ENCODE data around the gene MERTK. TPM values are rescaled to one million over a fixed set of nuclear protein-coding genes. Genes with fewer than 3 reads are reported as not detected.
A peak's percentile ranks its signal among the peaks of the same experiment; 100 is the strongest.
"Not testable (repeated sequence)": the region's sequence is repeated elsewhere in the genome, so short reads cannot be mapped to it uniquely, and the experiment has no call there.

The MERTK gene
- total and polyA plus RNA-seq, 11 donors, result 1.9 to 15.2 (median 4.7) TPM

DNA sequence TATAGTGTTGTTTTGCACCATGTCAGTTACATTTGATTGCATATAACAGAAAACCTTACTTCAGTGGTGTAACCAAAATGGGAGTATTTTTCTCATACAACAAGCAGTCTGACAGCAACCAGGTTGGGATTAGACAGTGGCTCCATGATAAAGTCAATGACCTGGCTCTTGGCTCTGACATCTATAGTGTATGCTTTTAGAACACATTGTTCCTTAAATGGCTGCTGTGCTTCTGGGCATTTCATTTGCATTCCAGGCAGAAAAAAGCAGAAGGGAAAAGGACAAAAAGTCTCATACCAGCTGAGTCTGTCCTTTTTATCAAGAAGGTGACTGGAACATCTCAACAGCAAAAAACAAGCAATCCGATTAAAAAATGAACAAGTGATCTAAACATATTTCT is 10.2 kb downstream of the MERTK start:
- WGBS, 4 donors, result 72 to 80% (median 79%) methylated on average over 1 of the region's 1 CpG
- Histone ChIP-seq H3K4me1 (peaks cover 0 to 77% (median 59%) of the 10 kb centered on the region in 12 donors), H3K27me3 (no peaks in the 10 kb centered on the region), H3K27ac (peak overlapping the region in 9 of 12 donors; percentile 1 to 74 (median 33)), H3K36me3 (no peaks in the 10 kb centered on the region), H3K4me3 (no peak overlapping the region), H3K9me3 (no peaks in the 10 kb centered on the region)
- intact Hi-C loops (cut with DNase I), result loop anchor here in 5 of 10 donors (2.0 to 10.0 kb wide), 4 partner anchors 20 to 66 kb away; no protein-coding TSS in a partner anchor
- ATAC-seq, result peak in 2 of 4 donors; percentile 36 to 45
- DNase-seq, result no peak
- TF ChIP-seq POLR2A (IDR thresholded peaks at IDR 0.05), result no peak
- TF ChIP-seq, protein P1, sequence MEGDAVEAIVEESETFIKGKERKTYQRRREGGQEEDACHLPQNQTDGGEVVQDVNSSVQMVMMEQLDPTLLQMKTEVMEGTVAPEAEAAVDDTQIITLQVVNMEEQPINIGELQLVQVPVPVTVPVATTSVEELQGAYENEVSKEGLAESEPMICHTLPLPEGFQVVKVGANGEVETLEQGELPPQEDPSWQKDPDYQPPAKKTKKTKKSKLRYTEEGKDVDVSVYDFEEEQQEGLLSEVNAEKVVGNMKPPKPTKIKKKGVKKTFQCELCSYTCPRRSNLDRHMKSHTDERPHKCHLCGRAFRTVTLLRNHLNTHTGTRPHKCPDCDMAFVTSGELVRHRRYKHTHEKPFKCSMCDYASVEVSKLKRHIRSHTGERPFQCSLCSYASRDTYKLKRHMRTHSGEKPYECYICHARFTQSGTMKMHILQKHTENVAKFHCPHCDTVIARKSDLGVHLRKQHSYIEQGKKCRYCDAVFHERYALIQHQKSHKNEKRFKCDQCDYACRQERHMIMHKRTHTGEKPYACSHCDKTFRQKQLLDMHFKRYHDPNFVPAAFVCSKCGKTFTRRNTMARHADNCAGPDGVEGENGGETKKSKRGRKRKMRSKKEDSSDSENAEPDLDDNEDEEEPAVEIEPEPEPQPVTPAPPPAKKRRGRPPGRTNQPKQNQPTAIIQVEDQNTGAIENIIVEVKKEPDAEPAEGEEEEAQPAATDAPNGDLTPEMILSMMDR (IDR thresholded peaks at IDR 0.05), result no peak

DNA sequence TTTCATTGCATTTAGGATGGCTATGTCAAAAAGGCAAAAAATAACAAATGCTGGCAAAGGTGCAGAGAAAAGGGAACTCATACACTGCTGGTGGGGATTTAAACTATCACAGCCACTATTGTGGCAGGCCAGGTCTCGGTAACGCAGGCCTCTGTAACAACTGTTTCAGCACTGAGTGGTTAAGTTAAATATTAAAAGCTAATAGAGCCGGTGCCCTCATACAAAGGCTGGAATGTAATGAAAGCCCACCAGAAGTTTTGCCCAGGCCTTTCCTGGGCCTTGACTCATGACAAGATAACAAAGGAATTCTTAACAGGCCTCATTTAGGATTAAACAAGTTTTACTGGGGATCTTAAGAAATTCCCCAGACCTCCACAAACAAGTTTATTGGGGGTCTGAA is 10.7 kb downstream of the MERTK start:
- peaks cover 0 to 72% (median 54%) of the 10 kb centered on the region in 12 donors for H3K4me1 ChIP-seq
- TF ChIP-seq, protein P1 (IDR thresholded peaks at IDR 0.05), result no peak
- TF ChIP-seq POLR2A (IDR thresholded peaks at IDR 0.05), result no peak
- intact Hi-C loops (cut with DNase I), result loop anchor here in 5 of 10 donors (2.0 to 10.0 kb wide), 4 partner anchors 20 to 66 kb away; no protein-coding TSS in a partner anchor
- no peaks in the 10 kb centered on the region for H3K36me3 ChIP-seq
- no peak for DNase-seq
- ATAC-seq, result no peak
- 63 to 81% (median 71%) methylated on average over 3 of the region's 3 CpGs for WGBS, 4 donors
- H3K4me3 ChIP-seq, result no peak overlapping the region
- H3K9me3 ChIP-seq, result no peaks in the 10 kb centered on the region
- no peaks in the 10 kb centered on the region for H3K27me3 ChIP-seq
- H3K27ac ChIP-seq, result peak overlapping the region in 8 of 12 donors; percentile 1 to 74 (median 34)

DNA sequence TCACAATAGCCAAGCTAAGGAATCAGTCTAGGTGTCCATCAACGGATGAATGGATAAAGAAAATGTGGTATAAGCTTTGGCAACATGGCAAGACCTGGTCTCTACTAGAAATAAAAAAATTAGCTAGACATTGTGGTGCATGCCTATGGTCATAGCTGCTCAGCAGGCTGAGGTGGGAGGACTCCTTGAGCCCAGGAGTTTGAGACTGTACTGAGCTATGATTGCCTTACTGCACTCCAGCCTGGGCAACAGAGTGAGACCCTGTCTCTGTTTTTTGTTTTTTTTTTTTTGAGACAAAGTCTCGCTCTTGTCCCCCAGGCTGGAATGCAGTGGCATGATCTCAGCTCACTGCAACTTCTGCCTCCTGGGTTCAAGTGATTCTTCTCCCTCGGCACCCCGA is 11.6 kb downstream of the MERTK start:
- WGBS, 4 donors, result 85 to 98% (median 94%) methylated on average over 4 of the region's 4 CpGs
- not testable (repeated sequence) for H3K36me3 ChIP-seq, H3K4me3 ChIP-seq, H3K9me3 ChIP-seq, ATAC-seq, H3K27me3 ChIP-seq, DNase-seq
- peaks cover 0 to 63% (median 46%) of the 10 kb centered on the region in 12 donors for H3K4me1 ChIP-seq
- intact Hi-C loops (cut with DNase I), result loop anchor here in 5 of 10 donors (2.0 to 10.0 kb wide), 4 partner anchors 19 to 65 kb away; no protein-coding TSS in a partner anchor
- H3K27ac ChIP-seq, result peak overlapping the region in 2 of 12 donors; percentile 36 to 74

DNA sequence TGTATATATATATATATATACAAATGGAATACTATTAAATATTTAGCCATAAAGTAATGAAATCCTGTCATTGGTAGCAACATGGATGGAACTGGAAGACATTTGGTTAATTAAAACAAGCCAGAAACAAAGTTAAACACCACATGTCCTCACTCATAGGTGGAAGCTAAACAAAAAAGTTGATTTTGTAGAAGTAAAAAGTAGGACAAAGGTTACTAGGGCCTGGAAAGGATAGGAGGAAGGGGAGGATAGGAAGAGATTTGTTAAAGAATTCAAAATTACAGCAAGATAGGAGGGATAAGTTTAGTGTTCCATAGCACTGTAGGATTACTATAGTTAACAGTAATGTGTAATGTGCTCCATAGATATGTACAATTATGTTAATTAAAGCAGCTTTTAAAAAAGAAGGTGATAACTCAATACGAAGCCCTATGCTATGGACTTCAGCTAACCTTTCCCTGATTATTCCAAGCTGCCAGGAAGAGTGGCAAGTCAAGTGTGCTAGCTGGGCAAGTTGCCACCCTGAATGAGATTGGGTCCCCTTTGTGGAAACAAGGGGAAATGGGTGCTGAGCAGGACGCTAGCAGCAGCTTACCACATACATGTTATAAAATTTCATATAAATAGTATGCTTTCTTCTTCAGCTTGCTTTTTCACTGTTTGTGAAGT is 12.3 kb downstream of the MERTK start:
- Histone ChIP-seq H3K27ac (peak overlapping the region in 5 of 12 donors; percentile 9 to 54 (median 26)), H3K9me3 (no peaks in the 10 kb centered on the region), H3K4me3 (no peak overlapping the region), H3K27me3 (no peaks in the 10 kb centered on the region), H3K36me3 (no peaks in the 10 kb centered on the region), H3K4me1 (peaks cover 0 to 56% (median 39%) of the 10 kb centered on the region in 12 donors)
- peak in 3 of 4 donors; percentile 49 to 70 (median 52) for ATAC-seq
- TF ChIP-seq, protein P1 (IDR thresholded peaks at IDR 0.05), result no peak
- no peak for TF ChIP-seq POLR2A (IDR thresholded peaks at IDR 0.05)
- 35 to 56% (median 39%) methylated on average over 2 of the region's 2 CpGs for WGBS, 4 donors
- DNase-seq, result peak in 4 of 5 donors; percentile 41 to 61 (median 55)
- intact Hi-C loops (cut with DNase I), result no loop called here

DNA sequence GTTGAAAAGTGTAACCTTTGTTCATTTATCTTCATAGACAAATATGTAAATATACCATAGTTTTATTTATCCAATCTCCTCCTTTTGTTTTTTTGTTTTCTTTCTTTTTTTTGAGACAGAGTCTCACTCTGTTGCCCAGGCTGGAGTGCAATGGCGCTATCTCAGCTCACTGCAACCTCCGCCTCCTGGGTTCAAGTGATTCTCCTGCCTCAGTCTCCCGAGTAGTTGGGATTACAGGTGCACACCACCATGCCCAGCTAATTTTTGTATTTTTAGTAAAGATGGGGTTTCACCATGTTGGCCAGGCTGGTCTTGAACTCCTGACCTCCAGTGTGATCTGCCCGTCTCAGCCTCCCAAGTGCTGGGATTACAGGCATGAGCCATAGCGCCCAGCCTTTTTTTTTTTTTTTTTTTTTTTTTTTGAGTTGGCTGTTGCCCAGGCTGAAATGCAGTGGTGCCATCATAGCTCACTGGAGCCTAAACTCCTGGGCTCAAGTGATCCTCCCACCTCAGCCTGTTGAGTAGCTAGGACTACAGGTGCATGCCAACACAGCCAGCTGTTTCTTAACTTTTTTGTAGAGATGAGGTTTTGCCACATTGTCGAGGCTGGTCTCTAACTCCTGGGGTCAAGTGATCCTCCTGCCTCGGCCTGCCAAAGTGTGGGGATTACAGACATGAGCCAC is 13.0 kb downstream of the MERTK start:
- WGBS, 4 donors, result 93 to 95% (median 94%) methylated on average over 7 of the region's 7 CpGs
- intact Hi-C loops (cut with DNase I); H3K9me3 ChIP-seq; ATAC-seq; H3K4me3 ChIP-seq; H3K27me3 ChIP-seq; H3K36me3 ChIP-seq; DNase-seq: not testable (repeated sequence)
- peak overlapping the region in 3 of 12 donors; percentile 23 to 54 (median 26) for H3K27ac ChIP-seq
- H3K4me1 ChIP-seq, result peaks cover 0 to 49% (median 32%) of the 10 kb centered on the region in 12 donors
